Stimulated activated CD8-positive, alpha-beta memory T cell treated with anti-CD3 and anti-CD28 coated beads, Interleukin-2, amount 100 ng/mL, for 48 hours (primary cell): ENCODE results near the gene S100A2.
A peak's percentile ranks its signal among the peaks of the same experiment; 100 is the strongest.
"Not testable (repeated sequence)": the region's sequence is repeated elsewhere in the genome, so short reads cannot be mapped to it uniquely, and the experiment has no call there.

Source experiments
- DNase-seq, 2 donors: peaks; one replicate each; pipeline ENCODE4 v3.0.0-alpha.2; 2020; ENCODE audit warnings: low read depth in 2 of 2

S100A2 gene

DNA sequence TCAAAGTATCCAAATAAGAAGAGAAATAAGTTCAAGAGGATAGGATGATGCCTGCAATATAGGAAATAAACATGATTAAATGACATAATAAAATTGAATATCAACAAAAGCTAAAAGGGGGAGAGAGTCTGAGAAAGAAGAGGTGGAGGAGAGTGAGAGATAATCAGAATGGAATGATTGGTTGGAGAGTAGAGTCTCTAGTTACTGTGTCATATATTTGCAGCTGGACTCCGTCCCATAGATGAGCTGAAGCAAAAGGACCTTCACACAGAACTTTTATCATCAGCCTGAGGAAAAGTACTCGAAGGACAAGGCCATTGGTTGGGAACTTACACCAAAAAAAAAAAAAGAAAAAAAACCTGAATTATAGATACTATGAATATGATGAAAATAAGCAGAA, 22.8 kb upstream of the S100A2 start:
- no peak for DNase-seq

- not testable (repeated sequence) for DNase-seq
Observed at GRCh38 chr1:153588033-153588432, 22.4 kb upstream of the S100A2 start.

- no peak for DNase-seq
Observed at GRCh38 chr1:153587314-153587713, 21.7 kb upstream of the S100A2 start.

DNA sequence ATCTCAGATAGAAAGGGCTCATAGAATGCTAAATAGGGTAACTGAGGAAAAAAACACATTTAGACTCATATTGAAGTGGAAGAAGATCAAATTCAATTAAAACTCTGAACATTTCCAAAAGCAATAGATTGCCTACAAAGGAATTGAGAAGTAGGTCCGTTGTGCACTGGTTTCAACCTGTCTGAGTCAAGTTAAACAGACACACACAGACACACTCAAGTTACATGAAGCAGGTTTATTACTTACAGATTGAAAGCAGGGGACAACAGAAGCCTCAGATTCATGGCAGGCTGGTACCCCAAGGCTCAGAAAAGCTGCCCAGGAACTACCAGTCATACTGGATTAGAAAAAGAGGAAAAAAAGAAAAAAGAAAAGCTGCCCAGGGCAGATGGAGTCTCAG, 20.7 kb upstream of the S100A2 start:
- no peak for DNase-seq

DNA sequence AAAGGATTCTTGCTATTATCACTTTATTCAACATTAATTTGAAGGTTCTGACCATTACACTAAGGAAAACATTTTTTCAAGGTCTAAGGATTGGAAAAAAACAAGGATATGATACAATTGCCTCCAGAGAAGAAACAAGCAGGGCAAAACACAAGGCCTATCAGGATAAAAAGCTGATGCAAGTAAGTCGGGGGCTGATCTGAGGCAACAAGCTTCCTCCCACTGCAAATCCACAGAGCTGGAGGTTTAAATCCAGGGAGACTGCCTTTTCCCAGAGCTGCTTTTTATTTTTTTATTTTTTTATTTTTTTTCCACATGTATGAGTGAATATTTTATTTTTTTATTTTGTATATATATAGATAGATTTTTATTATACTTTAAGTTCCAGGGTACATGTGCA, 19.4 kb upstream of the S100A2 start:
- DNase-seq: no peak

GRCh38 chr1:153583976-153584375, 18.3 kb upstream of the S100A2 start:
- DNase-seq: no peak

- not testable (repeated sequence) for DNase-seq
Observed at GRCh38 chr1:153583514-153583913, 17.9 kb upstream of the S100A2 start.

DNA sequence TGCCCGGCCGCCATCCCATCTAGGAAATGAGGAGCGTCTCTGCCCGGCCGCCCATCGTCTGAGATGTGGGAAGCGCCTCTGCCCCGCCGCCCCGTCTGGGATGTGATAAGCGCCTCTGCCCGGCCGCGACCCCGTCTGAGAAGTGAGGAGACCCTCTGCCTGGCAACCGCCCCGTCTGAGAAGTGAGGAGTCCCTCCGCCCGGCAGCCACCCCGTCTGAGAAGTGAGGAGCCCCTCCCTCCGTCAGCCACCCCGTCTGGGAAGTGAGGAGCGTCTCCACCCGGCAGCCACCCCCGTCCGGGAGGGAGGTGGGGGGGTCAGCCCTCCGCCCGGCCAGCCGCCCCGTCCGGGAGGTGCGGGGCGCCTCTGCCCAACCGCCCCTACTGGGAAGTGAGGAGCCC, 17.2 kb upstream of the S100A2 start:
- DNase-seq: not testable (repeated sequence)

GRCh38 chr1:153578936-153579335, 13.3 kb upstream of the S100A2 start:
- DNase-seq: no peak

GRCh38 chr1:153578490-153578889, 12.8 kb upstream of the S100A2 start:
- DNase-seq: no peak

GRCh38 chr1:153577624-153578051, 12.0 kb upstream of the S100A2 start:
- DNase-seq: no peak

- no peak for DNase-seq
Observed at GRCh38 chr1:153577138-153577537, 11.5 kb upstream of the S100A2 start.

- DNase-seq: not testable (repeated sequence)
Observed at GRCh38 chr1:153575497-153575896, 9.9 kb upstream of the S100A2 start.

DNA sequence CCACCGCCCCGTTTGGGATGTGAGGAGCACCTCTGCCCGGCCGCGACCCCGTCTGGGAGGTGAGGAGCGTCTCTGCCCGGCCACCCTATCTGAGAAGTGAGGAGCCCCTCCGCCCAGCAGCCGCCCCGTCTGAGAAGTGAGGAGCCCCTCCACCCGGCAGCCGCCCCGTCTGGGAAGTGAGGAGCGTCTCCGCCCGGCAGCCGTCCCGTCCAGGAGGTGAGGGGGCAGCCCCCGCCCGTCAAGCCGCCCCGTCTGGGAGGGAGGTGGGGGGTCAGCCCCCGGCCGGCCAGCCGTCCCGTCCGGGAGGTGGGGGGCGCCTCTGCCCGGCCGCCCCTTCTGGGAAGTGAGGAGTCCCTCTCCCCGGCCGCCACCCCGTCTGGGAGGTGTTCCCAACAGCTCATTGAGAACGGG, 9.4 kb upstream of the S100A2 start:
- DNase-seq: not testable (repeated sequence)

GRCh38 chr1:153573351-153573750, 7.7 kb upstream of the S100A2 start:
- DNase-seq: no peak

GRCh38 chr1:153572569-153573015, 6.9 kb upstream of the S100A2 start:
- peak in 1 of 2 donors; percentile 51 for DNase-seq

DNA sequence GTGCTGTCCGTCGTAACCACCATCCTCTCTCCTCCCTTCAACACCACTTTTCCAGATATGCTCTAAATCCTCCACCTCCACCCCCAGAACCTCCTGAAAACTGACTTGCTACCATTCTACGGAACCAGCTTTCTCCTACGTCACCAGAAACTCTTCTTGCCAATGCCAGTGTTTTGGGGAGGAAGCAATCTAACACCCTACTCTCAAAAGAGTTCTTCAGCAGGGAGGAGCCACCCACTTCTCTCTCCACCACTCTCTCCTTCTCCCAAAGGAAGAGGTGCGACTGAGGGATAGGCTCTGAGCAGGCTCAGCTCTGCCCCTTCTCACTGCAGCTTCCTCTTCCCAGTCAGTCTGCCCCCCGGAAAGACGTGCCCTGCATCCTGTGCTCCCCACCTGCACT, 6.1 kb upstream of the S100A2 start:
- DNase-seq: no peak

DNA sequence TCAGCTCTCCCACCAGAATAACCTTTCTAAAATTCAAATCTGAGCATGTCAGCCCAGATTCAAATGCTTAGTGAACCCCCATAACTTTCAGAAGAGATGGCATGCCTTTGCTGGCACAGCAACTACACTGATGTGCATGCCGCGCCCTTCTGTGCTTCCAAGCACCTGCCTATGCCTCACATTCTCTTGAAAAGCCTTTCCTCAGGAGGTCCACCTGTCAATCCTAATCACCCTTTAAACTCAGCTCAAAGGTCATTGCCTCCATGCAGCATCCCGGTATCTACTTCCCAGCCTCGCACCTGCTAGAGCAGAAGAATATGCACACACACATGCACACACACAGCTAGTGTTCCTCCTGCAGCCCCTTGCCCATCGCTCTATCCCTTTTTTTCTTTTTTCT, 5.2 kb upstream of the S100A2 start:
- DNase-seq: no peak

- no peak for DNase-seq
Observed at GRCh38 chr1:153569465-153569864, 3.8 kb upstream of the S100A2 start.

GRCh38 chr1:153568367-153569099, 2.9 kb upstream of the S100A2 start:
- peak; percentile 68 to 83 for DNase-seq

DNA sequence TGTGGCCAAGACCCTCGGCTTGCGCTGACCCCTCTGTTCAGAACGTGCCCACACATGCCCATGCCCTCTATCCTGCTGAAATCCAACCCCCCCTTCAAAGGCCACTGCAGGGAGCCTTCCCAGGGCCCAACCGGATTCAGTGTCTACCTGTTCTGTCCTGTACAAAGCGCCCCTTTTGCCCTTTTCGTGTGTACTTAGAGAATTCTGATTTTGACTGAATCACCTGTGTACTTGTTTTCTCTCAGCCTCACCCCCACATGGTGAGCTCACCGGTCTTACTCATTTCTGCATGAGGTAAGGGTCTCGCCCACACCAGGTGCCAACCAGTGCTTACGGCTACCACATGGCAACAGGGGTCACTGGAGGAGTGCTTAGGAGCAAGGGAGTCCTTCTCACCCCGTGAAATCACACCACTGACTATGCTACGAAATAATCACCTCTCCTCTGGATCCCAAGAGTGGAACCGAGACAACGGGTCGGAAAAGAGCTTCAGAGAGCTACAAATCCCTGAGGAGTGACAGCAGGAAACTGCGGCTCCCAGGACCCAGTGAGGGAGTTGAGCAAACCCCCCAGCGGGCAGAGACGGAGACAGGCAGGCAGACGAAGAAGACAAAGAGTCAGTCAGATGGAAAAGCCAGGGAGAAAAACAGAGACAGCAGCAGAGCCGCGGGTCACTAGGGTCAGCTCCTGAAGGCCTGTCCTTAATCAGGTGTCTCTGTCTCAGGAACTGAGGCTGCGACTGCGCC, 2.1 kb upstream of the S100A2 start:
- DNase-seq: peak in 1 of 2 donors; percentile 61

DNA sequence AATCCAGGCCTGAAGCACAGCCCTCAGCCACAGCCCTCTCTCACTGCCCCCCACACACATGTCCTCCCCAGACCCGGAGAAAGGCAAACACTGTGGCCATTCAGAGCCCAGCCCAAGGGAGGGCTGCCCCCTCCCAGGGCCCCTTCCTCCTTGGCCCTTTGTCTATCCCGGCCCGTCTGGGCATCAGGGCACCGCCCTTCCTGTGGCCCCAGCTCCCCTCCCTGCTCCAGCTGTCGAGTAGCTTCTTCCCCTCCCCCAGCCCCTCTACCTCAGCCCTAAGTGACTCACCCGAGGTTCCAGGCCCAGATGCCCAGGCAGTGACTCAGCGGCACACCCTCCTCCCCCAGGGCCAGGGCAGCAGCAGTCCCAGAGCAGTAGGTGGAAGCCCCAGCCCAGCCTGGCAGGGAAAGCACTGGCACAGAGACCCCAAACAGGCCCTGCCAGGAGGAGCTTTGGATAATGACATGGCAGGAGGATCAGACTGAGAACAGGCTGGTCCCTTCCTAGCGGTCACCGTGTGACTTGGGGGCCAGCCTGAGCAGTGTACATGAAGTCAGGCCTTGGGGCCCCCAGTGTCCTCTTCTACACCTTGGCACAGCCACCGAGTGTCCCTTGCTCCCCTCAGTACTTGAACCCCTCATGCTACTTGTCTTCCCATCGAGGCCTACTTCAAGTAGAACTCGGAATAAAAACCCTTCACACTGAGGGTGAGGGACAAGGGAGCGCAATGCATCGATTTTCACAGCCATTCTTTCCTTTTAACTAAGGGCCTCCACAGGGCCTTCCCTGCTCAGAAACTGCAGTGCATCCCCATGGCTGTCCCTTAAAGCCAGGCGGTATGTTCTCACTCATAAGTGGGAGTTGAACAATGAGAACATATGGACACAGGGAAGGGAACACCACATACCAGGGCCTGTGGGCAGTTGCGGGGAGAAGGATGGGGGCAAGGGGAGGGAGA, 1.0 kb upstream of the S100A2 start:
- peak; percentile 80 to 82 for DNase-seq
